NCI-H146 (cell line): ENCODE measurements around the gene SEPTIN3.
A peak's percentile ranks its signal among the peaks of the same experiment; 100 is the strongest.

ENCODE experiments used
- DNase-seq: peaks from one replicate; lab custom pipeline; 2025; lab: John Stamatoyannopoulos, UW

Gene SEPTIN3

DNA sequence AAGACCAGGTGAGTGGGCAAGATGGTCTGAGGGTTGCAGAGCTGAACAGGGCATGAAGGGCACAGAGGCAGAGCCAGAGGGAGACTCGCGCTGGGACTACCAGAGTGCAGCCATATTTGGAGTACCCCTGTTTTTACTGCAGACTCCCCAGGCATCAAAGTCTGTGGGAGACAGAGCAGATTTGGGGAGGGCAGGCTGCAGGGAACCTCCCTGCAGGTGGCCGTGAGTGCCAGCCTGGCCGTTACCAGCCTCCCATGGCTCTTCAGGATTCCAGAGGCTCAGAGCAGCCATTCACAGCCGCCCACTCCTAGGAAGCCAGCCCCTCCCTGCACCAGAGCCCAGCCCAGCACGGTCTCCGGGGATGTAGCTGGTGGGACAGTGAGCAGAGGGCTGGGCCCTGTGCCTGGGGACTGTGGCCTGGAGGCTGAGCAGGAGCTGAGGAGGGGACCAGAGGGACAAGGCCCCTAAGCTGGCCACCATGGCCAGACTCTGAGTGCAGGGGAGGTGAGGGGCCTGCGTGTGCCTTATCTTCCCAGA is at the start of gene SEPTIN3:
Gene SEPTIN3 (plus strand): TSS at position 334 of the 537 bp plus-strand sequence. CDS start 2,050 bp downstream, outside the sequence.
- no peak for DNase-seq

DNA sequence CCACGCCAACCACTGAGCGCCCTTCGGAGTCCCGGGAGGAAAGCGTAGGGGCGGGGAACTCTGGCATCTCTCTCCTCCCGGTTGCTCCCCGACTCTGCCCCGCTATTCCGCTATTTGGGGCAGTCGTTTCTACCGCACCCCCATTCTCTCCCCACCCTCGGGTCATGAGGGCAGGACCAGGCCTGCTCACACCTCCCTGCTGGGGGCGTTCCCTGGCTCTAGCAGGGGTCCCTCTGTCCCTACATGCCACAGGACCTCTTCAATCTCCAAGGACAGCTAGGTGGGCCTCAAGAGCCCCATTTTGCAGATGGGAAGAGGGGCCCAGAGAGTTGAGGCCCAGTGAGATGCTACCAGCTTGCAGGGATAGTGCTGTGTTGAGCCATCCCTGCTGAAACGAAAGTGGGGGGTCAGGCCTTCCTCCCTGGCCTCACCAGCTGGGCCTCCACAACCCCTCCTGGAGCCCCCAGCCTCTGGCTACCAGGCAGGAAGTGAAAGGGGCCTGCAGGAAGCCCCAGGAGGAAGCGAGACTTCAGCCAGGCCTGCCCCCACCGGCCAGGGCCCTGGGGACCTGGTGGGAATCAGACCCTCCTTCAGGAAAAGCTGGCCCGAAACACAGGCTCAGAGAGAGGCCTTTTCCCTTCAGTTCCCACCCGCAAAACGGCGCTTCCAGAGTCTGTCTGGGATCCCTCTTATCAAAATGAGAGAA is 48.8 kb upstream of the SEPTIN3 start:
- no peak for DNase-seq

DNA sequence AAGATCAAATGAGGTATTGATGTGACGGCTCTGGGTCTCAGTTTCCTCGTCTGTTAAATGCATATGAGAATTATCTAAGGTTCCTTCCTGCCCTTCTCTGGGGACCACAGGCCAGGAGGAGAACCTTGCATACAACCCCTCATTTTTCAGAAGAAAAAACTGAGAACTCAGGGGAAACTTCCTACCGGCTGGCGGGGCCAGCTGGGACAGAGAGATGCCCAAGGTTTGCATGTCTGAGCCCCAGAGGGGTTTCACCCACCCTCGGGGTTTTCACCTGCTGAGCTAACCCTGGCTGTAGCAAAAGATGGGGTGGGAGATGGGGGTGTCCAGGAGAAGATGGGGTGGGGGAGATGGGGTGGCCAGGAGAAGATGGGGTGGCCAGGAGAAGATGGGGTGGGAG is 46.9 kb upstream of the SEPTIN3 start:
- no peak for DNase-seq

DNA sequence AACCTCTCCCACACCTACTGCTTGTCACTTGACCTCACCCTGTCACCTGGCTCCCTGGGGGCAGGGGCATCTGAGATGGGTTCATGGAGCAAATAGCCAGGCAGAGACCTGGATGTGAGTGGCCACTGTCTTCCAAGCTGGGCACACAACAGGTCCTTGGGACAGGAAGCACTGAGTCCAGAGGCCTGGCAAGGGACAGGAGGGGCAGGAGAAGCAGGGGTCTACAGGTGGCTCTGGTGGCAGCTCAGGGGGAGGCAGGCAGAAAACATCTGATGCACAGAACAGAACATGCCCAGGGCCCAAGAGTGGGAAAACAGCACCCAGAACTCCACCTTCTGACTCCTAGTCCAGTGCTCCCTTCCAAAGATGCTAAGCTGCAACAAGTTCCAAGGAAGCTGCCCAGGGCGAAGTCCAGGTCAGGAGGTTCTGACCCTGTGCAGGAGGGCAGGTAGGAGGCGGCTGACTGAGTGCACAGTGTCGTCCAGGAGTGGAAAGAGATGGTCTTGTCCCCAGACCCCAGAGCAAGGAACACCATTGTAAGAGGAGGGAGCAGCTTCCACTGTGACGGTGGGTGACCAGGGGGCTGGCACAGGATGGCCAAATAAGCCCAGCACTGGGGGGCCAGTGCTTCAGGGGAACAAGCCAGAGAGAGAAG is 46.2 kb upstream of the SEPTIN3 start:
- no peak for DNase-seq

DNA sequence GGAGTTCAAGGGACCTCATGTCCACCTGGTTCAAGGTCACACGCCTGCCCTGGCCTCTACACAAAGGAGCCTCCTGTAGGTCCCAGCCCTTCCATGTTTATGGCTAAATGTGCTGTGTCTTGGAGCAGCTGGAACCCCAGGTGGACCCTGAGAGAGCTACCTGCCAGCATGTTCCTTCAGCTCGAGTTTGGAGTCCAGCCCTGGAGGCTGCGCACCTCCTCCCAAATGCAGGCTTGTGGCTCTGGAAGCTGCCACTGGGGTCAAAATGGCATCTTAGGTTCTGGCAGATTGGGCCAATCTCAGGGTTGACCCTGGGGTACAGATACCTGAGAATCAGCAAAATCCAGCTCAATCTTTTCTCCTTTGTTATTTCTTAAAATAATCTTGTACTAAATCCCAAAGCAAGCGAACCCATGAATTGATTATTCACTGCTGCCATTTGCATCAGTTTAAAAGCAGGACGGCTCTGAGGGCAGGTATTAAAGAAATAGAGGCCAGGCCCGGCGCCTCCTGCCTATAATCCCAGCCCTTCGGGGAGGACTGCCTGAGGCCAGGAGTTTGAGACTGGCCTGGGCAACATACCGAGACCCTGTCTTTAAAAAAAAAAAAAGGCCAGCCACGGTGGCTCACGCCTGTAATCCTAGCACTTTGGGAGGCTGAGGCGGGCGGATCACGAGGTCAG is 45.5 kb upstream of the SEPTIN3 start:
- DNase-seq = no peak

- peak; percentile 61 for DNase-seq
Measured at GRCh38 chr22:41925783-41926460, 43.3 kb upstream of the SEPTIN3 start.

GRCh38 chr22:41927813-41928212 is 41.4 kb upstream of the SEPTIN3 start:
- no peak for DNase-seq

DNA sequence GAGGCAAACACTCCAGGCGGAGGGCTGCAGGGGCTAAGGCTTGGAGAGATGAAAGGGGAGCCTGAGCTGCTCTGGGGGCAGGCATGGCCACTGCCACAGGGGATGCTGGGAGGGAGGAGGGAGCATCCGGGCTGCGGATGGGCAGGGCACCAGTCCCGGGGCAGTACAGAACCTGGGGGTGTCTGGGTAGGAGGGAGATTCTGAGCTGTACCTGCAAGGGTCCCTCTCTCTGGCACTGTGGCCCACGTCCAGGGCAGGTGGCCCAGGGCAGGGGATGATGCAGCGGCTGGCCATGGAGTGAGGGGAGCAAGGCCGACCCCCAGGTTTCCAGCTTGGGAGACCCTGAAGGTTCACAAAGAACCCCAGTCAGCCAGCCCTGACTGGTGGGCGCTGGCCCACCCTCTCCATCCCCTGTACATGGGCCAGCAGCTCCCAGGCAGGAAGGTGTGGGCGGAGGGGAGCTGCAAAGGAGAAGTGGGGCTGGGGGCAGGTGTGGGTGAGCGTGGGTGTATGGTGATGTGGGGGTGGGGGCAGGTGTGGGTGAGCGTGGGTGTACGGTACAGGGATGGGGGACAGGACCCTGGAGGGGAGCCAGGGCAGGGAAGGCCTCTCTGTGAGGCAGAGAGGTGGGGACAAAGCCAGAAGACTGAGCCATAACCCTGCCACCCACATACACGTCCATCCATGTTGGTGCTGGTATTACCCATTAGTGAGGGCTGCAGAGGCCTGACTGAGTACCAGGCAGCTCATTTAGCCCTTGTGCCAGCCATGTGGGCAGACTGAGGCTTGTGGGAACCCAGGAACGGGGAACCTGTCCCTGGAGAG is 40.4 kb upstream of the SEPTIN3 start:
- DNase-seq = no peak

DNA sequence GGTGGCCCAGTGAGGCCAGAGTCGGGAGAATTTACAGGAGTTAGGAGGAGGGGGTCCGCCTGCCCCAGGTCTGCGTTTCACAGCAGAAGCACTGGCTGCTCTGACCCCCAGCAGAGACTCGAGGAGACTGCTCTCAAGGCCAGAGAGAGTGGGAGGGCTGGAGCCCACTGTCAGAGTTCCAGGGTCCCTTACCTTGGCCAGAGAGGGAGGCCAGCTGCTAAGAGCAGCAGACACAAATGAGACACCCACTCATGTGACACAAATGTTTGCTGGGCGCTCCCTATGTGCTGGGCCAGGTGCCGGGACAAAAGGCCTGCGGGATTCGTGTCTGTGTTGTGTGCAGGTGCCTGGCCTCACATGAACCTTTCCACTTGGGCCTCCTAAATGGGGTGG is 39.8 kb upstream of the SEPTIN3 start:
- DNase-seq = peak; percentile 31

DNA sequence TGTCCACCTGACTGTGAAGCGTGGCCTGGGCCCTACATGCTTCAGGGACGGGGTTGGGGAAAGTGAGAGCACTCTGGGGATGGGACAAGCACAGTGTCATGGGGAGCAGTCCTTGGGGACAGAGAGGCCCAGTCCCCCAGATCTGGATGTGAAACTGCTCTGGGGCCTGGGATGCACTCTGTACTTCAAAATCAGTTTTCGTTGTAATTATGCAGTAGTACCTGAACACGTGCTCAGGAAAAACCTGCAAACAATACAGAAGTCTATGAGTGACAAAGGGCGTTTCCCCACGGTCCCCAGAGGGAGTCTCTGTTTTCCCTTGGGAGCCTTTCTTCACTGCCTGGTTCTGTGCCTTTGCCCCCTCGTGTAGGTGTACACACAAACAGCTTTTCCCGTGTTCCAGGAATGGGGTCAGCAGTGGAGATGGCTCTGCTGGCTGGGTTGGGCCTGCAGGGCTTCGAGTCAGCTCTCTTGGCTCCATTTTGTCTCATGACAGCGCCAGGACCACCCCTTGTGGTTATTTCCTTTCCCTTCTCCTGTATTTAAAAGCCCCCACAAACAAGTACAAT is 37.5 kb upstream of the SEPTIN3 start:
- DNase-seq = no peak

- no peak for DNase-seq
Measured at GRCh38 chr22:41932353-41932752, 36.9 kb upstream of the SEPTIN3 start.

DNA sequence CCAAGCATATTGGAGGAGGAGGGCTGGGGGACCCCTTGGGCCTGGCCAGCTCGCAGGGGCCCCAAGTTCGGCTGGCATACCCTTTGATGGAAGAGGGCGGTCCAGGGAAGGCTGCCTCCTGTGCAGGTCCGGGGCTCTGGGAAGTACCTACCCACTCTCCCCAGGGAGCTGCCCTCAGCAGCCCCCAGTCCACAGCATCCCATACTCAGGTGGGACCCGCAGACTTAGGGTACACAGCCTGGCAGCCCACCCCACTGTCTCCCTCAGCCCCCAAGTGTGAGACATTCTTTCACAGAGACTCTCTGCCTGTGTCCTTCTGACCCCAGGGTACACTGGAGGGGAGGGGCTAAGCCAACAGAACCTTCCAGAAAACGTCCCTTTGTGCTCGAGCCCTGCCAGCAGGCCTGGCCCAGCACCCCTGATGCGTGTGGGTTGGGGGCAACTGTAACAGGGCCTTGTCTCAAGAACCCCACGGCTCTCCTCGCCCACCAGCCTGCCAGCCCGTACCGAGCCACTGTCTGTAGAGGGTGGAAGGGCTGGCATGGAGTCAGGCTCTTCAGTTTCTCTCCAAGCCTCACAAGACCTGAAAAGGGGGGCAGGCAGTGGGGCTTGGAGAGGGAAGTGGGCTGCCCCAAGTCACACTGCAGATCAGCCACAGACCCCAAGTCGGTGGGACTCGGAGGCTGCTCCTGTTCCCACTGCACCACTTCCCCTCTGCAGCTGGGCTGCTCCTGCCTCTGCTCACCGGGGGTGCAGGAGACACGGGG is 35.6 kb upstream of the SEPTIN3 start:
- no peak for DNase-seq

GRCh38 chr22:41934284-41935014 is 34.8 kb upstream of the SEPTIN3 start:
- no peak for DNase-seq

- no peak for DNase-seq
Measured at GRCh38 chr22:41935015-41935351, 34.3 kb upstream of the SEPTIN3 start.

GRCh38 chr22:41935509-41935908 is 33.7 kb upstream of the SEPTIN3 start:
- no peak for DNase-seq

GRCh38 chr22:41936894-41937169 is 32.4 kb upstream of the SEPTIN3 start:
- DNase-seq = no peak

DNA sequence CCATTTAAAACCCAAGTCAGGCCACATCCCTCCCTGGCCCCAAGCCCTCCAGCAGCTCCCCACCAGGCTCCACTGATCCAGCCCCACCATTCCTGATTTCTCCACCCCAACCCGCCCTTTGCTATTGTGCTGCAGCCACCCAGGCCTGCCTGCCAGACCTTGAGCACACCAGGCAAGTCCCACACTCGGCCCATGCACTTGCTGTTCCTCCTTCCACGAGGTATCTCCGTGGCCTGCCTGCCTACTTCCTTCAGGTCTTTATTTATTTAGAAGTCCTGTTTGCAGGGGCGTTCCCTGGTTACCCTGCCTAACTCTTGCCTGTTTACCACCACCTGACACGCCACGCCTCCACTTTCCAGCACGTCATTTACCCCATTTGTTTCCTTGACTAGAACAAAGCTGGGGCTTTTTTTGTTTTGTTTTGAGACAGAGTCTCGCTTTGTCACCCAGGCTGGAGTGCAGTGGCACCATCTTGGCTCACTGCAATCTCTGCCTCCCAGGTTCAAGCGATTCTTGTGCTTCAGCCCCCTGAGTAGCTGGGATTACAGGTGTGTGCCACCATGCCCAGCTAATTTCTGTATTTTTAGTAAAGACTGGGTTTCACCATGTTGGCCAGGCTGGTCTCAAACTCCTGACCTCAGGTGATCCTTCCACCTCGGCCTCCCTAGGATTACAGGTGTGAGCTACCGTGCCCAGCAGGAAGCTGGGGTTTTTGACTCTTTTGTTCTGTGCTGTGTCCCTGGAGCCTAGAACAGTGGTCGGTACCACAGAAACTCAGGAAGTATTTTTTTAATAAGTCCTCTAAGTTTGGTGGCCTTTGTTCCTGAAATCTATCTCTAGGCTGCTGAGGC is 29.0 kb upstream of the SEPTIN3 start:
- no peak for DNase-seq

GRCh38 chr22:41940832-41941765 is 28.1 kb upstream of the SEPTIN3 start:
- peak; percentile 40 for DNase-seq
